ENCODE results near the gene SH3PXD2B.

- TF ChIP-seq CTCF (IDR thresholded peaks at IDR 0.05): no peak
- no peak for TF ChIP-seq POLR2AphosphoS5 (IDR thresholded peaks at IDR 0.05; ENCODE audit: insufficient read depth in 1 of 2, low read depth in 1 of 2)
- no peak for TF ChIP-seq POLR2A (IDR thresholded peaks at IDR 0.05)
Observed at GRCh38 chr5:172379481-172379880, 74.8 kb downstream of the SH3PXD2B start.

Data from vagina (tissue), 2 donors.